ENCODE results near the gene UQCR10. TPM values are rescaled to one million over a fixed set of nuclear protein-coding genes. Genes with fewer than 3 reads are reported as not detected.

Gene UQCR10
- polyA plus RNA-seq, 2 of the 4 experiments (the other 2 are of a cell fraction): 115 to 171 TPM

GRCh38 chr22:29786031-29786430 lies 18.9 kb downstream of the UQCR10 start:
- ATAC-seq (no peak), DNase-seq (ENCODE audit: low read depth in 1 of 2, low spot score in 1 of 2) (no peak), FAIRE-seq (no peak)
- Histone ChIP-seq H3K27ac (no peak overlapping the region), H3K4me2 (no peak overlapping the region), H3K4me1 (peaks cover 13% of the 10 kb centered on the region), H3K9me3 (no peaks in the 10 kb centered on the region), H3K4me3 (no peak overlapping the region)
- no peak for TF ChIP-seq RCOR1 (IDR thresholded peaks at IDR 0.05; ENCODE audit: low read depth, low read length)
- no peak for TF ChIP-seq BHLHE40 (IDR thresholded peaks at IDR 0.05; ENCODE audit: low read depth, low read length)
- no peak for TF ChIP-seq POLR2A (IDR thresholded peaks at IDR 0.05; ENCODE audit: low read length)
- TF ChIP-seq HOXA7 (CRISPR knock-in tag; IDR thresholded peaks at IDR 0.05): no peak
- TF ChIP-seq RAD21 (conservative IDR thresholded peaks at IDR 0.05 in 1 of 2, IDR thresholded peaks at IDR 0.05 in 1 of 2): no peak
- POLR2A ChIA-PET: no interaction called here
- WGBS (ENCODE audit: missing lambda C conversion rate): 55% methylated on average over 5 of the region's 5 CpGs
- CTCF ChIA-PET: interaction anchor here (1.5 kb wide), 1 partner anchor 30 kb away, joined by 5 read pairs; no protein-coding TSS in a partner anchor

GRCh38 chr22:29787371-29787980 lies 20.3 kb downstream of the UQCR10 start:
- TF ChIP-seq MAFK (IDR thresholded peaks at IDR 0.05; ENCODE audit: partially characterized antibody) (no peak), HEYL (CRISPR knock-in tag; IDR thresholded peaks at IDR 0.05) (no peak), REST (IDR thresholded peaks at IDR 0.05) (no peak)
- ATAC-seq (no peak), DNase-seq (ENCODE audit: low read depth in 1 of 2, low spot score in 1 of 2) (no peak), FAIRE-seq (no peak)
- ChIA-PET CTCF (interaction anchor here (1.0 kb wide), 1 partner anchor 9 kb away, joined by 3 read pairs; no protein-coding TSS in a partner anchor), POLR2A (no interaction called here)
- no peak overlapping the region for H3K27ac ChIP-seq
- H3K4me1 ChIP-seq: no peaks in the 10 kb centered on the region
- 81% methylated on average over 8 of the region's 9 CpGs for WGBS (ENCODE audit: missing lambda C conversion rate)
- H3K4me3 ChIP-seq: no peak overlapping the region
- no peak overlapping the region for H3K4me2 ChIP-seq
- no peaks in the 10 kb centered on the region for H3K9me3 ChIP-seq

- Histone ChIP-seq H3K4me1 (no peaks in the 10 kb centered on the region), H3K4me2 (no peak overlapping the region), H3K9me3 (no peaks in the 10 kb centered on the region), H3K4me3 (no peak overlapping the region), H3K27ac (no peak overlapping the region)
- DNase-seq (ENCODE audit: low read depth in 1 of 2, low spot score in 1 of 2) (no peak), ATAC-seq (no peak), FAIRE-seq (no peak)
- WGBS (ENCODE audit: missing lambda C conversion rate): 83% methylated on average over 10 of the region's 27 CpGs
- ChIA-PET CTCF (no interaction called here), POLR2A (no interaction called here)
- TF ChIP-seq GATA3 (IDR thresholded peaks at IDR 0.05; ENCODE audit: borderline replicate concordance) (no peak), HES2 (IDR thresholded peaks at IDR 0.05) (no peak), HMGXB4 (CRISPR knock-in tag; IDR thresholded peaks at IDR 0.05; ENCODE audit: borderline replicate concordance) (no peak), RARB (CRISPR knock-in tag; IDR thresholded peaks at IDR 0.05) (no peak), USF2 (IDR thresholded peaks at IDR 0.05) (no peak), KDM5A (IDR thresholded peaks at IDR 0.05) (no peak)
Measured at GRCh38 chr22:29788339-29789279, 21.4 kb downstream of the UQCR10 start.
